Urothelium cell line (cell line): Measurements from ENCODE around the gene VAT1L.
"Not testable (repeated sequence)": the region's sequence is repeated elsewhere in the genome, so short reads cannot be mapped to it uniquely, and the experiment has no call there.

Experiments used
- DNase-seq: peaks from one replicate; pipeline ENCODE4 v3.0.0; 2011; ENCODE audit warnings: low spot score, mixed read lengths
- FAIRE-seq: peaks from 2 replicates; lab custom pipeline; 2011; peaks lifted over from hg19 to GRCh38; lab: Jason Lieb, UNC

Gene VAT1L

DNA sequence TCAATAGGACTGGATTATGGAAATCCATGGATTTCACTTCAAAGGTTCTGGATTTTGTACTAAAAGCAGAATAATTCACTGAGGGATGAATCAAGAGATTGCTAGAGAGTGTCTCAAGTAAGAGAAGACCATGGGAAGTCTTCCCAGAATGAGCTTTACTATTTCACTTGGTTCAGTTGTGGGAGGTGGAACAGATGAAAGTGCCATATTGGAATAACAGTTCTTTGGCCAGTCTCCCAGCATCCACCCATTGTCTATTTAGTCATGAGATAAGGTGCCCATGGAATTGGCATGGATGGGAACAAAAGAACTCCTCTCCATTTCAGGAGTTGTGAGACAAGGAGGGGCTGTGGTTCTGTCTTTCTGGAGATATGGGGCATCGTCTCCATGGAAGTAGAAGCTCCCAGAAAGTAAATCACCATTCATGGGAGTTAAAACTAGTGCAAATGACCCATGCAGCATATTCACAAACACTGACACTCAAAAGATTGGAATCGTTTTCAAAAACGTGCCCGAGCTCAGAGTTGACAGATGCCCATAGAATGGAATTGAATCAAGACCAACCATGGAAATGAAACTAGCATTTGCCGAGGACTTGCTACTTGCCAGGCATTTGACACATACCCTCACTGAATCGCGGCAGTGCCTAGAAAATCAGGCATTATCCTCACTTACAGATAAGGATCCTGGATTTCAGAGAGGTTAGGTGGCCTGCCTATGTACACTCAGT, 197.8 kb downstream of the VAT1L start:
- FAIRE-seq (no peak), DNase-seq (no peak)

DNA sequence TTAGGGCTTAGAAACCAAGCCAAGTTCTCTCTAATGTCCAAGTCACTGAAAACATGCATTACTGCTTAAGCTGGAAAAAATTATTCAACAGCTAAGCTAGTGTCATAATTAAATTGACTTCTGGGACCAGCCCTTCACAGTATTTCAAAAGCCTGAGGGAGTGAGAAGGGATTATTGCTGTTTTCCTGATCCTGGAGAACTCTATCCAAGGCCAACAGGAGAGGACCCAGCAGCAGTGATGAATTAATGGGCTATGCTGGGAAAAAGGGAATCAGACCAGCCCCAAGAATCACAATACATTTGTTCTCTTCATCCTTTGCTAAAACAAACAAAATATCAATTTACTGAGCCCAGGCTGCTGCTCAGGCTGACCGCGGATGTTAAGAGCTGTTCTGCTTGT, 199.4 kb downstream of the VAT1L start:
- no peak for DNase-seq
- no peak for FAIRE-seq

DNA sequence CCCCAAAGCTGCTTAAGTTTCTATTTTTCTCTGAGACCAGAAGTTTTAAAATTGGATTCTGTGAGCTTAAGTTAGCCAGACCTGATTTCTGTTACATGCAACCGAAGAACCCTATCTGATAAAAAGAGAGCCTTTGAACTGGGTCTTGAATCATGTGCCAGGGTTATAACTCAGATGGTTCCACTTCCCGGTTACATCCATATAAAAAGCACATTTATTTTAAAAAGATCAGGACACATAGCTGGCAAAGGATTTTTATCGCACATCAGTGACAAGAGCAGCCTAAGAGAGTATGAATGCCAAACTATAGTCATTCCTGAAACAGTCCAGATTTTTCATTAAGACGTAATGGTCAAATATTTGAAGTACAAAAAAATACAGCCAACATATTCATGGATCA, 201.5 kb downstream of the VAT1L start:
- no peak for FAIRE-seq
- no peak for DNase-seq

DNA sequence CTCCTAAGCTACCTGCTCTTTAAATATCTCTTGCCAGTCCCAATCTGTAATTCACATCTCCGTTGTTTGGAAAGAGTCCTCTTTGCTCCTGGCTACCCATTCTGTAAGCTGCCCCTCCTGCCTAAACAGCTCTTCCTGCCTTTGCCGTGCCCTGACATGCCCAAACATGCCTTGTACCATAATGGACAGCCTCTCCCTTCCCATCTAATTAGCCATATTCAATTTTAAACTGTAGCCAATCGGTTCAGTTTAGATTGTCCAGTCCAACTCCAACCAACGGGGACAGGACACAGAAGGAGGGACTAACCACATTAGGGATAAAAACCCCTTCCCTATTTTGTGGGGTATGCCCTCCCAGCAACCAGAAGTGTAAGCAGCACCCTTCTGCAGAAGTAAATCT, 203.3 kb downstream of the VAT1L start:
- DNase-seq: no peak
- FAIRE-seq: no peak

DNA sequence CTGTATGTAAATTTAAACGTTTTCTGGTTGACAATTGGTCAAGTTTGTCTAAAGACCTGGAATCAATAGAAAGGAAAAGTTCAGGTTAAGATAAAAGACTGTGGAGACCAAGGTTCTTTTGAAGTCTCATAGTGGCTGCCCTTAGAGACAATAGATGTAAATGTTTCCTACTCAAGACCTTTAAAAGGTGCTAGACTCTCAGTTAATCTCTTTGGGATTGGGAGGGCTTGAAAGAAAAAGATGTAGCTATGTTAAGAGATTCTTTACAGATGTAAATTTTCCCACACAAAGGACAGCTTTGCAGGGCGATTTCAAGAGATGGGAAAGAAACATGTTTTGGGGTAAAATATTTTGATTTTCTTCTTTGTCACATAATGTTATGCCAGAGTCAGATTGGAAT, 204.0 kb downstream of the VAT1L start:
- FAIRE-seq, DNase-seq: not testable (repeated sequence)

DNA sequence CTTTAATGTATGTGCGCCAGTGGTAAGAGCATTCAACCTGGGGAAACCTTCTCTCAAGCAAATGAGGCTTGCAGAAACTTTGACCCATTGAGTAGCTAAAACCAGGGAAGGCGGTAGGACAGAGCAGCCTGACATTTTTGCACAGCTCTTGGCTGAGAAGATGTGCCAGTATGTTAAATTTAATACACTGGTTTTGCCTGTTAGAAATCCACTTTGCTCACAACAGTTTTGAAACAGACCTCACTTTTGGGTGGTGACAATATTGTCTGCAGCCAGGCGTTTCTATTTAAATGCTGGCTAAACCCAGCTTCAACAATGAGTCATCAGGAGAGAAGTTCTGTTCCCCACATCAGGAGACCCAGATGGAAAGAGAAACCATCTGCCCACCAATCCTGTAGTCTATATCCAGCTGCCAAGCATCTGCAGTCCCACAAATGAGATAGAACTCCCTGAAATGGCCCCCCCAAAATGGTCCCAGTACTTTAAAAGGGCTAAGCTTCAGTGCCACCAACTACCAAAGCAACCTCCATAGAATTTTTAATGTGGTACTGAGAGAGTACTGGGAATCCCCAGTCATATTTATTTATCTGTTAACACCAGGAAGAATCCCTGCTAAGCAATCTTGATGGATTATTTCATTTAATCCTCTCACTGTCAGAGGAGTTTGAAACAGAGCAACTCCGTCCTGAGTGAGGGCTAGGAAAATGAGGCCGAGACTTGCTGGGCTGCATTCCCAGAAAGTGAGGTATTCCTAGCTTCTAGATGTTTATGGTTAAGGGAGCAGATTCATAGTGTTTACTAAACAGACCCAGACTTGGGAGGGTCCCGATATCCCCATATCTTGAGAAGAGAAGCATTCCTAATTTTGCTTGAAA, 205.0 kb downstream of the VAT1L start:
- FAIRE-seq (no peak), DNase-seq (peak; percentile 42)

DNA sequence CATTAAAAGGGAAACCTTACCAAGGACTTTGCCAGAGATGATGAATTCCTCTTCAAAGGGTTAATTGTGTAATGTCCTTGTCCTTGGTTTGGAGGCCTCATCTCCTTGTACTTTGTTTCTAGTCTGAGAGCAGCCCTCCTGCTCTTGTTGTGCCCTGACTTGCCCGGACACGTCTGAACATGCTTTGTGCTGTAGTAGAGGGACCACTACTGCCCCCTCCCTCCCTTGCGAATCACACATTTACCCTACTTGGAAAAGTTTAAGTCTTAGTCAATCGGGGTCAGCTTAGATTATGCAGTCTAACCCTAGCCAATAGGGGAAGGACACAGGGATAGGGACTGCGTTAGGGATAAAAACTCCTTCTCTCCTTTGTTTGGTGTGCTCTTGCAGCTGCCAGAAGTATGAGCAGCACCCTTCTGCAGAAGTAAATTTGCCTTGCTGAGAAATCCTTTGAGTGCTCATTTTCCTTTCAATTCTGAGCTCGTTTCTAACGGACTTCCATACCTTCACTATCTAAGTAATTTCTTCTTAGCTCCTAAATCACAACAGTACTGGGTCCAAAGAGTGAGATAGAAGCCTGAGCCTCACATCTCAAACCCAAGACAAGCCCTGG, 207.6 kb downstream of the VAT1L start:
- FAIRE-seq (no peak), DNase-seq (no peak)

DNA sequence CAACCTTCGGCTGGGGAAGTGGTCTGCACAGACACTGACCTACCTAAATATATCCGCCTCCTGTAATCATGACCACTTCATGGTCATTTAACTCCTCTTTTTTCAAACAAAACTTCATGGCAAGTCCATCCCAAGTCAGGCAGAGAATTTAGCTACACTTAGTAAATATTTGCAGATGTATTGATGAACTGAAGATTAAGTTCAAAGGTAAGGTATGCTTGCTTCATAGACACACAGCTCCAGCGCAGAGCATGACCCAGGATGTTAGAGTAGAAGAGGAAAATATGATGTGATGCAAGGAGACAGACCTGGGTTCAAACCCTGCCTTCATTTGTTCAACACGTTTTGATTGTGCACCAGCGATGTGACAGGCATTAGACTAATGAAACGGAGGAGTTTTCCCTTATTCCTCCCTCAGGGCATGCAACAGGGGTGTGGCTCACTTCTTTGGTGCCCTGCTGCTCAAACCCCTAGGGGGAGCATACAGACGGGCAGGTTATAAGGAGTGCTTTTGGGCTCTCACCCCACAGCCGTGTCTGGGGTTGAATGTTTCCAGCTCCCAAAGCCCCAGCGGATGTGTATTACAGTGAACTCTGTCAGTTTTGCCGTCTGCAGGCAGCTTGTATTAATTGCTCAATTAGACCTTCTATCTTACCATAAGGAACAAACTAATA, 210.1 kb downstream of the VAT1L start:
- no peak for DNase-seq
- no peak for FAIRE-seq

DNA sequence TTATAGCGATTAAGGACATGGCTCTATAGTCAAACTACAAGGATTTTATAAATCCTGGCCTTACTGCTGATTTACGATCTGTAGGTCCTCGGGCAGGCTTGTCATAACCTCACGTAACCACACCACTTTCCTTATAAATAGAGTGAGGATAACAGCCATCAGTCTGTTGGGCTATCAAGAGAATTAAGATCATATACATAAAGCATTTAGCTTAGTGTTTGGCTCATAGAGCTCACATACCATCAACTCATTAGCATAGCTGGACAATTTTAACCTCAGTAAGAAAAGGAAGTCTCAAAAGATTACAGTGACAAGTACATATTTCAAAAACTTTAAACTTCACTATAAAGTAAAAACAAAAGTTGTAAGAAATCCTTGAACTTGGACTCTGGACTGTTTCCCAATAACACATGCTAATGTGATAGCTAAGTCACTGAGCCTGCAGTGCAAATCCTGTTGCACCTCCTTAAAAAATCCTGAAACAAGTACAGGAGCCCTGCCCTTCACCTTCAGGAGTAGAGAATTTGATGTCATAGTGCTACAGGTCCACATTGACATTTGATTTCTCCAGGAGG, 213.2 kb downstream of the VAT1L start:
- FAIRE-seq (no peak), DNase-seq (no peak)

DNA sequence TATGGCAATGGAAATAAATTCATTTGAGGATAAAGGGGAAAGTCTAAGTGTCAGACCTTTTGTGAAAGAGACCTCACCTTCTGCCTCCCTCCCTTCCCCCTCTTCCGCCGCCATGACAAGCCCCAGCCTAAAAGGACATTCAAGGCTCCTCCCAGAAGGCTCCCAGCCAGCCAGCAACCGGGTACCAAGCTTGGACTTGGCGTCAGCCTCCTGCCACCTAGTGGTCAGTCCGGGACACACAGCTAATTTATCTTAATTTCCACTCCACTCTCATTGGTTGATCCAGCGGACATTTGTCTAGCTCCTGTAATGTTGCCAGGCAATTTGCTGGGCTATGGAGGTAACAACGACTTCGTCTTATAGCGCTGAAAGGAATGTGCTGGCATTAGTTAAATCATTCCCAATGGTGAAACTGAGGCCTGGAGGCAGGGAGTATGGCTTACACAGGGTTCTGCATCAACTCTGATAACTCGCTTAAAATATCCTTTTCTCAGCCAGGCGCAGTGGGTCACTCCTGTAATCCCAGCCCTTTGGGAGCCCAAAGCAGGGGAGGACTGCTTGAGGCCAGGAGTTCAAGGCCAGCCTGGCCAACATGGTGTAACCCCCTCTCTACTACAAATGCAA, 214.7 kb downstream of the VAT1L start:
- FAIRE-seq (no peak), DNase-seq (peak; percentile 76)

DNA sequence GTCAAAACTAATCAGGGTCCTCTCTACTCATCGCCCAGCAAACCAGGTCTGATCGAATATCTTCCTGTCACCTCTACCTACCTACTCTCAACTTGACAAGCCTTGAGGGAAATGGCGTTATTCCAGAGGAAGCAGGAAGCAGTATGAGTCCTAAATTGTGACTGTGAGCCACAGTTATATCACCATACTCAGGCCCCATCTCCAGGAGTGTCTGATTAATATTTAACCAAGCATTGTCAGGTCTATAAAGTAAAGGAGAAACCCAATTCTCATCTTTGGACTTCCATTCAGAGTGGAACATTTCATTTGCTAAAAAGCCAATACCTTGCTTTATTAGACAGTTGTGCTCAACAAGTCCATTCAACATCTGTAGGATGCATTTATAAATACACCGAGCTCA, 216.2 kb downstream of the VAT1L start:
- FAIRE-seq (no peak), DNase-seq (no peak)

DNA sequence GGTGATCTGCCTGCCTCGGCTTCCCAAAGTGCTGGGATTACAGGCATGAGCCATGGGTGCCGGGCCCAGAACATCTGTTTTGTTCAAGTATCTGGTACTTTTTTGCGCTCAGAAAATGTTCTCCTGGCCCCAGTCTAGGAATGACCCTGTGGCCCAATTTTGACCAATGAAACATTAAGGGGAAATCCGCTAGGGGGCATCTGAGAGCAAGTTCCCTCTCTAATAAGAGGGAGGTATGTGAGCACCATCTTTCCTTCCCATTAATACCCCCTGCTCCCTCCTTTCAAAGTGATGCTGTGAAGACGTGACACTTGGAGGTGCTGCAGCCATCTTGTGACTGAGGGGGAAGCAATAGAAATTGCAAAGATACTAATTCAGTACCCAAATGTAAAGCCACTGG, 217.5 kb downstream of the VAT1L start:
- FAIRE-seq (no peak), DNase-seq (no peak)

DNA sequence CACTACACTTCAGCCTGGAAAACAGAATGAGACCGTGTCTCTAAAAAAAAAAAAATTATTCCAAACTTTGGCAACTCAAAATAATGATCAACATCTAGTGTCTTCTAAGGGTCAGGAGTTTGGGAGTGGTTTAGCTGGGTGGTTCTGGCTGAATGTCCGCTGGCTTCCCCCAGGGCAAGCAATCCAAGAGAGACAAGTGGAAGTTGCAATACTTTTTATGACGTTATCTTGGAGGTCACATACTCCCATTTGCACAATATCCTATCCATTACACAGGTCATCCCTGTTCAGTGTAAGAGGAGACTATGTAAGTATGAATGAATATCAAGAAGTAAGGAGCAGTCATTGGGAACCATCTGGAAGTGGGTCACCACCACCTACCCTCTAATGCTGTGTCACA, 218.8 kb downstream of the VAT1L start:
- FAIRE-seq (no peak), DNase-seq (no peak)

DNA sequence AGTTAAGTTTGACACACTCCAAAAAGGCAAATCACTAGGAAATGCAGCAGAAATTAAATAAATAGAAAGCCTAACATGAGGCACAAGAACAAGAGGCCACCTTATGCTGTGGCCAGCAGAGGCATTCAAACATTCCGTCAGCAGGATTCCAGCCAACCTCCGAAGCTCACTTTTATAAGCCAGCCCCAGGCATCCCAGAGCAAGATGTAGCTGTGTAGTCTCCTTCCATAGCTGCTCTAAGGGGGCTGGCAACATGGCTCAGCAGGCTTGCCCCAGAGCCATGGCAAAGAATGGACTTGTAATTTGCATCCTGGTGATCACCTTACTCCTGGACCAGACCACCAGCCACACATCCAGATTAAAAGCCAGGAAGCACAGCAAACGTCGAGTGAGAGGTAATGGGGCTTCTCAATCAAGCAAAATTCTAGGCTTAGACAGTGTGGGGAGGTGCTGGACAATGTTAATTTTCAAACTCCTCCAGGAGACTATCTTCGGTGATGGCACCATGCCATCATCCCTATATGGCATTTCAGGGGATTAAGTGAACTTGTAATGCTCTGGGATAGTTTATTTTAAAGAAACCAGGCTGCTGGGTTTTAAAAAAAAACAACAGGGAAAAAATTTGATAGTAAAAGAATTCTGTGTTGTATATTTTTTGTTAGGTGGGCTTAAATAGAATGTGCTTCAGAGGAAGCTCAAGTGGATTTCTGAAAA, 234.1 kb downstream of the VAT1L start, which contains the start of gene CLEC3A:
Gene CLEC3A (plus strand): TSS at position 202 of the 714 bp plus-strand sequence. CDS start 79 bp downstream, at position 281.
- DNase-seq: no peak
- no peak for FAIRE-seq

DNA sequence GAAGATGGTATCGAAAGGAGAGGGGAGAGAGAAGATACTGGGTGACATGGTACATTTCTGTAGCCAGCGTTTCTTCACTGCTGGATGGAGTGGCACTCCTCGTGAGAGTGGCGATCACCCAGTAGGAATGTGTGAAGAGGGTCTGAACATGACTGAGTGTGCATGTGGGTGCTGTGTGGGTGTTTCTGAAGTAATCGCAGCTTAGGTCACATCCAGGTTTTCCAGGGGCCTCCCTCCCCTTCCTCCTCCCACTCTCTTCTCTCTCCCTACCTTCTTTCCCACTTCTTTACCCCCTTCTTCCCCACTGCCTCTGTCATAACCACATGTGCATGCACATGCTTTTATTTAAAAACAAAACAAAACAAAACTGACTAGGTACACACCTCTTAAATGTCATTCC, 235.8 kb downstream of the VAT1L start:
- FAIRE-seq: no peak

DNA sequence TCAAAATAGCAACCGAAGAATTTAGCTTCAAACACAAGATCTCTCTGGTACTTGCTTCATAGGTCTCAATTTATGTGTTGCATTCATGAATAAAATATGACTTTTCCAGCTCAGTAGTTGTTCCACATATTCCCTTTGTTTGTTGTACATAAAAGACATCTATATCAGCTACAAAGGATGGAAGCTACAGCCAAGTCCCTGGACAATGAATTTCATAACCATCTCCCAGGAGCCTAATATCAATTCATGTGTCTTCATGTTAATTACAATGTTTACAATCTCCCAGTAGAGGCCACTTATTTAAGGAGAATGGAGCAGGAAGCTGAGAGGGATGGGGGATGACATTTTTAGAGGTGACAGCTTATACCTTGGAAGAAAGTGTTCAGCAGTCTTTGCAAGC, 237.3 kb downstream of the VAT1L start:
- FAIRE-seq (no peak), DNase-seq (no peak)

More for the DNA sequence above, 235.8 kb downstream of the VAT1L start:
- DNase-seq: no peak

DNA sequence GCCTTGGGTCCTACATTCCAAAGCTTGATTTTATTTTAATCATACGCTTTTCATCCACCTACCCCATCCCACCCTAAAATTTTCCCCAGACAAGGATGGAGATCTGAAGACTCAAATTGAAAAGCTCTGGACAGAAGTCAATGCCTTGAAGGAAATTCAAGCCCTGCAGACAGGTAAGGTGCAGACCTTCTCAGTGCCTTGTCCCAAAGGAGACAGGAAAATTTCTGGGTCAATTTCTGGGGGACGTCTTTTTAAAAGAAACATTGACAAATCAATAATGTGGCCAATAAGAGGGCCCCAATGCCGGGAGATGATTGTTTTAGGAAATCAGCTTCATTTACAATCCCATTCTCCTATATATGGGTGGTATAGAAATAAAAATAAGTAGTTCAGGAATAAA, 239.7 kb downstream of the VAT1L start:
- DNase-seq (no peak), FAIRE-seq (no peak)
